HCT116 (cell line): ENCODE data around the gene ADH1C. TPM values are rescaled to one million over a fixed set of nuclear protein-coding genes. Genes with fewer than 3 reads are reported as not detected.

Experiments used
- ATAC-seq: fragments of 200-7000 bp; cut with Tn5 transposase; 2 replicates; pipeline ENCODE4 v1.9.1; 2020; ENCODE audit warnings: mild to moderate bottlenecking, moderate library complexity
- BruUV-seq: library from RNA; stranded (reverse); fragments of 400-500 nt; replicated peaks from 2 replicates; lab custom pipeline; 2021; lab: Mats Ljungman, UMichigan
- CTCF ChIA-PET: fragments of 300-600 bp; sonication (Branson Sonifier 250); formaldehyde crosslinking; loops from one replicate; lab custom pipeline; 2021; ENCODE audit warnings: antibody characterized with exemption; lab: Charles Lee
- POLR2A ChIA-PET: fragments of 300-600, 350-600 bp; sonication (Branson Sonifier 250); formaldehyde crosslinking; loops from one replicate; lab custom pipeline; 2021; ENCODE audit warnings: antibody characterized with exemption; lab: Charles Lee
- RAD21 ChIA-PET, 2 experiments: fragments of 300-600 bp; sonication (Branson Sonifier 250); formaldehyde crosslinking; loops; one replicate each; lab custom pipeline; 2023; ENCODE audit warnings: low total read pairs in 2 of 2; ENCODE audit not compliant: uncharacterized antibody in 2 of 2, unreplicated experiment in 2 of 2, low non-redundant PET in 1 of 2; lab: Charles Lee
- DNase-seq: peaks from one replicate; pipeline ENCODE4 v3.0.0-alpha.2; 2010; ENCODE audit warnings: low read depth, low spot score
- H2AFZ ChIP-seq: fragments of 200-600 bp; shearing (Covaris generic), sonication (generic); 2 replicates; pipeline ENCODE4 v1.6.1; 2017; ENCODE audit warnings: low read depth, mixed run types, mixed read lengths, antibody characterized with exemption, low read length; ENCODE audit not compliant: poor library complexity, severe bottlenecking
- H3K27ac ChIP-seq: 2 replicates; pipeline ENCODE4 v1.5.1; 2012; ENCODE audit warnings: low read depth, low read length
- H3K27me3 ChIP-seq: fragments of 200-600 bp; sonication (generic); 2 replicates; pipeline ENCODE4 v1.6.1; 2016; ENCODE audit warnings: mixed run types, low read length, mixed read lengths; ENCODE audit not compliant: insufficient read depth
- H3K36me3 ChIP-seq, 2 experiments: fragments of 200-500 bp in 1 of 2; fragments of 200-600 bp in 1 of 2; sonication (Bioruptor generic) in 1 of 2; sonication (generic) in 1 of 2; 2 replicates each; pipeline versions ENCODE4 v1.5.1 to v1.6.1; 2014 to 2016; ENCODE audit warnings: low read length in 2 of 2, inconsistent platforms in 1 of 2, mixed read lengths in 1 of 2, mixed run types in 1 of 2; ENCODE audit not compliant: insufficient read depth in 2 of 2, control insufficient read depth in 1 of 2
- H3K4me1 ChIP-seq, 2 experiments: fragments of 200-600 bp in 1 of 2; sonication (generic) in 1 of 2; 2 replicates each; pipeline versions ENCODE4 v1.5.1 to v1.6.1; 2012 to 2017; ENCODE audit warnings: low read length in 2 of 2, inconsistent platforms in 1 of 2, mild to moderate bottlenecking in 1 of 2, mixed read lengths in 1 of 2, mixed run types in 1 of 2, moderate library complexity in 1 of 2; ENCODE audit not compliant: insufficient read depth in 2 of 2, control insufficient read depth in 1 of 2
- H3K4me2 ChIP-seq: fragments of 200-600 bp; sonication (generic); 2 replicates; pipeline ENCODE4 v1.6.1; 2017; ENCODE audit warnings: mixed run types, low read length, mixed read lengths
- H3K4me3 ChIP-seq, 2 experiments: fragments of 200-600 bp in 1 of 2; sonication (generic) in 1 of 2; replicated peaks in 1 of 2; 2 replicates each; pipeline ENCODE4 v1.5.1; 2011 to 2016; ENCODE audit warnings: low read length in 2 of 2, control low read depth in 1 of 2, low read depth in 1 of 2, mild to moderate bottlenecking in 1 of 2, mixed read lengths in 1 of 2, mixed run types in 1 of 2
- H3K79me2 ChIP-seq: fragments of 200-600 bp; sonication (generic); 2 replicates; pipeline ENCODE4 v1.6.1; 2017; ENCODE audit warnings: mild to moderate bottlenecking, mixed run types, low read length, moderate library complexity, mixed read lengths; ENCODE audit not compliant: insufficient read depth
- H3K9ac ChIP-seq: fragments of 200-600 bp; sonication (generic); 2 replicates; pipeline ENCODE4 v1.6.1; 2016; ENCODE audit warnings: low read length, mixed read lengths
- H3K9me2 ChIP-seq: fragments of 200-600 bp; sonication (generic), shearing (Covaris generic); 2 replicates; pipeline ENCODE4 v1.6.1; 2017; ENCODE audit warnings: mixed run types, mild to moderate bottlenecking, moderate library complexity; ENCODE audit not compliant: insufficient read depth
- H3K9me3 ChIP-seq, 2 experiments: fragments of 200-500 bp in 1 of 2; fragments of 200-600 bp in 1 of 2; sonication (Bioruptor generic) in 1 of 2; sonication (generic) in 1 of 2; 2 replicates each; pipeline ENCODE4 v1.6.1; 2014 to 2017; ENCODE audit warnings: low read length in 2 of 2, mixed read lengths in 2 of 2, inconsistent platforms in 1 of 2, low read depth in 1 of 2, mild to moderate bottlenecking in 1 of 2, mixed run types in 1 of 2, moderate library complexity in 1 of 2; ENCODE audit not compliant: control insufficient read depth in 1 of 2, insufficient read depth in 1 of 2
- H4K20me1 ChIP-seq: fragments of 200-600 bp; sonication (generic), shearing (Covaris generic); 2 replicates; pipeline ENCODE4 v1.6.1; 2017; ENCODE audit warnings: mixed run types, mild to moderate bottlenecking, moderate library complexity; ENCODE audit not compliant: insufficient read depth
- EGR1 ChIP-seq: IDR thresholded peaks from 2 replicates; pipeline ENCODE4 v1.6.1; 2012; ENCODE audit warnings: low read depth
- ELF1 ChIP-seq: IDR thresholded peaks from 2 replicates; pipeline ENCODE4 v1.6.1; 2012; ENCODE audit warnings: low read depth, borderline replicate concordance
- EZH2 ChIP-seq: fragments of 200-600 bp; sonication (generic); IDR thresholded peaks from 2 replicates; pipeline ENCODE4 v1.6.1; 2017; ENCODE audit warnings: antibody characterized with exemption, mixed run types
- REST ChIP-seq: IDR thresholded peaks from 2 replicates; pipeline ENCODE4 v1.6.1; 2012; ENCODE audit warnings: low read depth
- SP1 ChIP-seq: IDR thresholded peaks from 2 replicates; pipeline ENCODE4 v1.6.1; 2012; ENCODE audit warnings: low read depth
- SRF ChIP-seq: IDR thresholded peaks from 2 replicates; pipeline ENCODE4 v1.6.1; 2012; ENCODE audit warnings: low read depth
- TCF7L2 ChIP-seq: IDR thresholded peaks from 2 replicates; pipeline ENCODE4 v1.7.0; 2011; ENCODE audit warnings: borderline replicate concordance, inconsistent platforms; ENCODE audit not compliant: insufficient read depth, insufficient read length; ENCODE audit errors: extremely low read depth
- YY1 ChIP-seq: IDR thresholded peaks from 2 replicates; pipeline ENCODE4 v1.6.1; 2011; ENCODE audit warnings: low read length, low read depth, moderate library complexity, mild to moderate bottlenecking; ENCODE audit not compliant: insufficient replicate concordance; ENCODE audit errors: extremely low read depth
- ZBTB33 ChIP-seq: IDR thresholded peaks from 2 replicates; pipeline ENCODE4 v1.6.1; 2011; ENCODE audit warnings: mild to moderate bottlenecking, low read length, moderate library complexity; ENCODE audit not compliant: insufficient replicate concordance; ENCODE audit errors: extremely low read depth
- intact Hi-C: fragments of 100-400 bp; cut with micrococcal nuclease; formaldehyde crosslinking; loops from 2 replicates; pipeline ENCODE4 v1.10.0; 2022
- total RNA-seq: library from RNA; stranded (reverse); gene quantifications from one replicate; pipeline ENCODE4 v1.2.1, GENCODE V29; 2021; ENCODE audit not compliant: unreplicated experiment

ADH1C gene
- total RNA-seq, 1 experiment from 2014 or later = not detected

GRCh38 chr4:99305638-99306400 lies 46.7 kb downstream of the ADH1C start:
- H3K27ac ChIP-seq = no peak overlapping the region
- no peaks in the 10 kb centered on the region for H3K36me3 ChIP-seq
- no peaks in the 10 kb centered on the region for H4K20me1 ChIP-seq
- intact Hi-C loops = no loop called here
- no peak overlapping the region for H3K4me2 ChIP-seq
- ChIA-PET POLR2A (no interaction called here), RAD21 (no interaction called here), CTCF (no interaction called here)
- DNase-seq (no peak), ATAC-seq (no peak)
- H3K4me3 ChIP-seq = no peak overlapping the region
- H3K4me1 ChIP-seq = no peaks in the 10 kb centered on the region
- BruUV-seq = no TSS peak
- TF ChIP-seq EGR1 (no peak), ELF1 (no peak), SP1 (no peak), SRF (no peak), TCF7L2 (no peak), REST (no peak), ZBTB33 (no peak), YY1 (no peak), EZH2 (no peak)
- H2AFZ ChIP-seq = no peak overlapping the region
- no peaks in the 10 kb centered on the region for H3K79me2 ChIP-seq
- no peak overlapping the region for H3K9ac ChIP-seq
- H3K9me2 ChIP-seq = no peaks in the 10 kb centered on the region
- no peaks in the 10 kb centered on the region for H3K27me3 ChIP-seq
- no peaks in the 10 kb centered on the region for H3K9me3 ChIP-seq
